Liver (tissue), 9 donors: ENCODE data around the gene TAF1B. TPM values are rescaled to one million over a fixed set of nuclear protein-coding genes. Genes with fewer than 3 reads are reported as not detected.

ENCODE experiments used
- DNase-seq: peaks from one replicate; pipeline ENCODE4 v3.0.0-alpha.2; 2017; ENCODE audit warnings: low spot score
- H3K27ac ChIP-seq, 2 donors: one replicate each; pipeline ENCODE4 v1.7.0; 2013; ENCODE audit warnings: inconsistent platforms in 2 of 2, low read length in 2 of 2, control low read depth in 1 of 2, low read depth in 1 of 2, mild to moderate bottlenecking in 1 of 2
- H3K27me3 ChIP-seq, 4 donors: one replicate each; pipeline versions ENCODE4 v1.6.1 to v1.7.0; 2013; ENCODE audit warnings: low read length in 3 of 4, inconsistent platforms in 1 of 4, mild to moderate bottlenecking in 1 of 4, moderate library complexity in 1 of 4; ENCODE audit not compliant: control insufficient read depth in 4 of 4, insufficient read depth in 4 of 4
- H3K36me3 ChIP-seq, 4 donors: one replicate each; pipeline versions ENCODE4 v1.6.1 to v1.7.0; 2013; ENCODE audit warnings: low read length in 3 of 4, mild to moderate bottlenecking in 3 of 4, low read depth in 1 of 4, moderate library complexity in 1 of 4; ENCODE audit not compliant: control insufficient read depth in 4 of 4, insufficient read depth in 3 of 4
- H3K4me1 ChIP-seq, 4 donors: one replicate each; pipeline versions ENCODE4 v1.6.1 to v1.7.0; 2013; ENCODE audit warnings: low read length in 3 of 4, mild to moderate bottlenecking in 3 of 4, moderate library complexity in 1 of 4; ENCODE audit not compliant: control insufficient read depth in 4 of 4, insufficient read depth in 4 of 4
- H3K4me3 ChIP-seq, 3 donors: one replicate each; pipeline versions ENCODE4 v1.6.1 to v1.7.0; 2013; ENCODE audit warnings: low read length in 3 of 3, control low read depth in 1 of 3, low read depth in 1 of 3, mild to moderate bottlenecking in 1 of 3
- H3K9ac ChIP-seq, 2 donors: one replicate each; pipeline ENCODE4 v1.7.0; 2013; ENCODE audit warnings: low read length in 2 of 2, mild to moderate bottlenecking in 2 of 2, moderate library complexity in 2 of 2, control low read depth in 1 of 2, low read depth in 1 of 2
- H3K9me3 ChIP-seq, 4 donors: one replicate each; pipeline versions ENCODE4 v1.6.1 to v1.7.0; 2013; ENCODE audit warnings: low read length in 3 of 4; ENCODE audit not compliant: control insufficient read depth in 4 of 4
- EGR1 ChIP-seq, 2 donors: IDR thresholded peaks; 2 replicates each; pipeline ENCODE4 v1.6.1; 2016 to 2018; ENCODE audit warnings: antibody characterized with exemption in 2 of 2, low read depth in 2 of 2
- FOXA1 ChIP-seq: IDR thresholded peaks from 2 replicates; pipeline ENCODE4 v1.6.1; 2016; ENCODE audit warnings: antibody characterized with exemption
- FOXA2 ChIP-seq: IDR thresholded peaks from 2 replicates; pipeline ENCODE4 v1.6.1; 2016; ENCODE audit warnings: antibody characterized with exemption
- GABPA ChIP-seq, 2 donors: IDR thresholded peaks in 1 of 2; conservative IDR thresholded peaks in 1 of 2; 2 replicates each; pipeline ENCODE4 v1.6.1; 2016; ENCODE audit warnings: antibody characterized with exemption in 2 of 2, mild to moderate bottlenecking in 1 of 2, moderate library complexity in 1 of 2
- HNF4A ChIP-seq, 2 donors: conservative IDR thresholded peaks; 2 replicates each; pipeline ENCODE4 v1.6.1; 2016; ENCODE audit warnings: antibody characterized with exemption in 2 of 2, mild to moderate bottlenecking in 2 of 2
- HNF4G ChIP-seq: IDR thresholded peaks from 2 replicates; pipeline ENCODE4 v1.6.1; 2016; ENCODE audit warnings: antibody characterized with exemption
- JUND ChIP-seq, 2 donors: IDR thresholded peaks; 2 replicates each; pipeline ENCODE4 v1.6.1; 2016; ENCODE audit warnings: antibody characterized with exemption in 2 of 2
- NR2F2 ChIP-seq: IDR thresholded peaks from 2 replicates; pipeline ENCODE4 v1.6.1; 2016; ENCODE audit warnings: antibody characterized with exemption
- RAD21 ChIP-seq, 2 donors: IDR thresholded peaks; 2 replicates each; pipeline ENCODE4 v1.6.1; 2016; ENCODE audit warnings: antibody characterized with exemption in 2 of 2, mild to moderate bottlenecking in 2 of 2
- RXRA ChIP-seq, 2 donors: IDR thresholded peaks; 2 replicates each; pipeline ENCODE4 v1.6.1; 2017 to 2018; ENCODE audit warnings: antibody characterized with exemption in 2 of 2, mild to moderate bottlenecking in 1 of 2
- SP1 ChIP-seq: IDR thresholded peaks from 2 replicates; pipeline ENCODE4 v1.6.1; 2018; ENCODE audit warnings: antibody characterized with exemption, mild to moderate bottlenecking
- TAF1 ChIP-seq: conservative IDR thresholded peaks from 2 replicates; pipeline ENCODE4 v1.6.1; 2016; ENCODE audit warnings: antibody characterized with exemption, mild to moderate bottlenecking
- YY1 ChIP-seq: IDR thresholded peaks from 2 replicates; pipeline ENCODE4 v1.6.1; 2016; ENCODE audit warnings: antibody characterized with exemption, mild to moderate bottlenecking
- WGBS: extraction: QIAGEN DNeasy Blood & Tissue Kit; methylation state at CpG from one replicate; pipeline ENCODE4 v1.1.7; 2013; 5-methylcytosine and 5-hydroxymethylcytosine counted together
- polyA plus RNA-seq, 2 donors: library from polyadenylated mRNA; stranded (reverse) in 1 of 2; unstranded in 1 of 2; fragments of 200-250 nt in 1 of 2; fragments of >200 nt in 1 of 2; fragmentation: Nextera tagmentation in 1 of 2; extraction: Ambion mirVana in 1 of 2; gene quantifications; one replicate each; pipeline versions ENCODE4 v1.2.1 to v1.2.3, GENCODE V29; 2013 to 2015
- total RNA-seq, 2 donors: library from RNA; depleted of rRNA; stranded (reverse); fragments of >200 nt; gene quantifications; one replicate each; pipeline ENCODE4 v1.2.3, GENCODE V29; 2014
- TF ChIP-seq, protein P1 (sequence below): fragments of 150-350 bp; IDR thresholded peaks from 2 replicates; pipeline ENCODE4 v1.5.1; 2017; ENCODE audit warnings: improper control_type of control experiment, low read depth, low read length; ENCODE audit not compliant: missing input control
- TF ChIP-seq, protein P2 (sequence below): IDR thresholded peaks from 2 replicates; pipeline ENCODE4 v1.6.1; 2016; ENCODE audit warnings: antibody characterized with exemption
- TF ChIP-seq, protein P3 (sequence below): IDR thresholded peaks from 2 replicates; pipeline ENCODE4 v1.6.1; 2016; ENCODE audit warnings: antibody characterized with exemption
- TF ChIP-seq, protein P4 (sequence below): IDR thresholded peaks from 2 replicates; pipeline ENCODE4 v1.6.1; 2016; ENCODE audit warnings: antibody characterized with exemption
- TF ChIP-seq, protein P5 (sequence below): IDR thresholded peaks from 2 replicates; pipeline ENCODE4 v1.6.1; 2016; ENCODE audit warnings: antibody characterized with exemption, mild to moderate bottlenecking
- donor health status: healthy.
- donor health status: healthy.
- donor health status: healthy.
- donor health status: healthy.
- donor health status: healthy.

The TAF1B gene
- total and polyA plus RNA-seq, 4 donors = 3.1 to 17.2 (median 5.6) TPM

DNA sequence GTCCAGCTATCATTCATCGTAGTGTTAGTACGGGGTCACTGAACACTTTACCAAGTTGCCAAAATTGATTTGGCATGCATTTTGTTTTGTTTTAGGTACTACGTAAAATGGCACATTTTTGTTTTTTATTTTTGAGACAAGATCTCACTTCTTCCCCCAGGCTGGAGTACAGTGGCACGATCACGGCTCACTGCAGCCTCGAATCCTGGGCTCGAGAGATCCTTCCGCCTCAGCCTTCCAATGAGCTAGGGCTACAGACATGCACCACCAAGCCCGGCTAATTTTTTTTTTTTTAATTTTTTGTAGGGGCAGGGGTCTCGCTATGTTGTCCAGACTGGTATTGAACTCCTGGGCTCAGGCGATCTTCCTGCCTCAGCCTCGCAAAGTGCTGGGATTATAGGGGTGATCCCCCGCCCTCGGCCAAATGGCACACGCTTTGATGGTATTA is 786 bp downstream of the TAF1B start:
- TF ChIP-seq, protein P1, sequence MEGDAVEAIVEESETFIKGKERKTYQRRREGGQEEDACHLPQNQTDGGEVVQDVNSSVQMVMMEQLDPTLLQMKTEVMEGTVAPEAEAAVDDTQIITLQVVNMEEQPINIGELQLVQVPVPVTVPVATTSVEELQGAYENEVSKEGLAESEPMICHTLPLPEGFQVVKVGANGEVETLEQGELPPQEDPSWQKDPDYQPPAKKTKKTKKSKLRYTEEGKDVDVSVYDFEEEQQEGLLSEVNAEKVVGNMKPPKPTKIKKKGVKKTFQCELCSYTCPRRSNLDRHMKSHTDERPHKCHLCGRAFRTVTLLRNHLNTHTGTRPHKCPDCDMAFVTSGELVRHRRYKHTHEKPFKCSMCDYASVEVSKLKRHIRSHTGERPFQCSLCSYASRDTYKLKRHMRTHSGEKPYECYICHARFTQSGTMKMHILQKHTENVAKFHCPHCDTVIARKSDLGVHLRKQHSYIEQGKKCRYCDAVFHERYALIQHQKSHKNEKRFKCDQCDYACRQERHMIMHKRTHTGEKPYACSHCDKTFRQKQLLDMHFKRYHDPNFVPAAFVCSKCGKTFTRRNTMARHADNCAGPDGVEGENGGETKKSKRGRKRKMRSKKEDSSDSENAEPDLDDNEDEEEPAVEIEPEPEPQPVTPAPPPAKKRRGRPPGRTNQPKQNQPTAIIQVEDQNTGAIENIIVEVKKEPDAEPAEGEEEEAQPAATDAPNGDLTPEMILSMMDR = no peak
- TF ChIP-seq RAD21 (IDR thresholded peaks at IDR 0.05) = no peak
- TF ChIP-seq JUND (IDR thresholded peaks at IDR 0.05) = no peak
- no peak for TF ChIP-seq TAF1
- TF ChIP-seq HNF4A (conservative IDR thresholded peaks at IDR 0.05) = no peak
- TF ChIP-seq, protein P2, sequence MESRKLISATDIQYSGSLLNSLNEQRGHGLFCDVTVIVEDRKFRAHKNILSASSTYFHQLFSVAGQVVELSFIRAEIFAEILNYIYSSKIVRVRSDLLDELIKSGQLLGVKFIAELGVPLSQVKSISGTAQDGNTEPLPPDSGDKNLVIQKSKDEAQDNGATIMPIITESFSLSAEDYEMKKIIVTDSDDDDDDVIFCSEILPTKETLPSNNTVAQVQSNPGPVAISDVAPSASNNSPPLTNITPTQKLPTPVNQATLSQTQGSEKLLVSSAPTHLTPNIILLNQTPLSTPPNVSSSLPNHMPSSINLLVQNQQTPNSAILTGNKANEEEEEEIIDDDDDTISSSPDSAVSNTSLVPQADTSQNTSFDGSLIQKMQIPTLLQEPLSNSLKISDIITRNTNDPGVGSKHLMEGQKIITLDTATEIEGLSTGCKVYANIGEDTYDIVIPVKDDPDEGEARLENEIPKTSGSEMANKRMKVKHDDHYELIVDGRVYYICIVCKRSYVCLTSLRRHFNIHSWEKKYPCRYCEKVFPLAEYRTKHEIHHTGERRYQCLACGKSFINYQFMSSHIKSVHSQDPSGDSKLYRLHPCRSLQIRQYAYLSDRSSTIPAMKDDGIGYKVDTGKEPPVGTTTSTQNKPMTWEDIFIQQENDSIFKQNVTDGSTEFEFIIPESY = no peak
- TF ChIP-seq, protein P3, sequence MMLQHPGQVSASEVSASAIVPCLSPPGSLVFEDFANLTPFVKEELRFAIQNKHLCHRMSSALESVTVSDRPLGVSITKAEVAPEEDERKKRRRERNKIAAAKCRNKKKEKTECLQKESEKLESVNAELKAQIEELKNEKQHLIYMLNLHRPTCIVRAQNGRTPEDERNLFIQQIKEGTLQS = no peak
- no peak for TF ChIP-seq SP1
- no peak for TF ChIP-seq FOXA2
- no peak for TF ChIP-seq GABPA (IDR thresholded peaks at IDR 0.05 in 1 of 2, conservative IDR thresholded peaks at IDR 0.05 in 1 of 2)
- no peak for TF ChIP-seq NR2F2
- TF ChIP-seq RXRA (IDR thresholded peaks at IDR 0.05) = no peak
- TF ChIP-seq, protein P4, sequence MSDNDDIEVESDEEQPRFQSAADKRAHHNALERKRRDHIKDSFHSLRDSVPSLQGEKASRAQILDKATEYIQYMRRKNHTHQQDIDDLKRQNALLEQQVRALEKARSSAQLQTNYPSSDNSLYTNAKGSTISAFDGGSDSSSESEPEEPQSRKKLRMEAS = no peak
- TF ChIP-seq, protein P5, sequence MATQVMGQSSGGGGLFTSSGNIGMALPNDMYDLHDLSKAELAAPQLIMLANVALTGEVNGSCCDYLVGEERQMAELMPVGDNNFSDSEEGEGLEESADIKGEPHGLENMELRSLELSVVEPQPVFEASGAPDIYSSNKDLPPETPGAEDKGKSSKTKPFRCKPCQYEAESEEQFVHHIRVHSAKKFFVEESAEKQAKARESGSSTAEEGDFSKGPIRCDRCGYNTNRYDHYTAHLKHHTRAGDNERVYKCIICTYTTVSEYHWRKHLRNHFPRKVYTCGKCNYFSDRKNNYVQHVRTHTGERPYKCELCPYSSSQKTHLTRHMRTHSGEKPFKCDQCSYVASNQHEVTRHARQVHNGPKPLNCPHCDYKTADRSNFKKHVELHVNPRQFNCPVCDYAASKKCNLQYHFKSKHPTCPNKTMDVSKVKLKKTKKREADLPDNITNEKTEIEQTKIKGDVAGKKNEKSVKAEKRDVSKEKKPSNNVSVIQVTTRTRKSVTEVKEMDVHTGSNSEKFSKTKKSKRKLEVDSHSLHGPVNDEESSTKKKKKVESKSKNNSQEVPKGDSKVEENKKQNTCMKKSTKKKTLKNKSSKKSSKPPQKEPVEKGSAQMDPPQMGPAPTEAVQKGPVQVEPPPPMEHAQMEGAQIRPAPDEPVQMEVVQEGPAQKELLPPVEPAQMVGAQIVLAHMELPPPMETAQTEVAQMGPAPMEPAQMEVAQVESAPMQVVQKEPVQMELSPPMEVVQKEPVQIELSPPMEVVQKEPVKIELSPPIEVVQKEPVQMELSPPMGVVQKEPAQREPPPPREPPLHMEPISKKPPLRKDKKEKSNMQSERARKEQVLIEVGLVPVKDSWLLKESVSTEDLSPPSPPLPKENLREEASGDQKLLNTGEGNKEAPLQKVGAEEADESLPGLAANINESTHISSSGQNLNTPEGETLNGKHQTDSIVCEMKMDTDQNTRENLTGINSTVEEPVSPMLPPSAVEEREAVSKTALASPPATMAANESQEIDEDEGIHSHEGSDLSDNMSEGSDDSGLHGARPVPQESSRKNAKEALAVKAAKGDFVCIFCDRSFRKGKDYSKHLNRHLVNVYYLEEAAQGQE = no peak
- TF ChIP-seq EGR1 (IDR thresholded peaks at IDR 0.05; ENCODE audit: low read depth in 2 of 2) = no peak
- TF ChIP-seq HNF4G = no peak
- TF ChIP-seq YY1 = no peak
- TF ChIP-seq FOXA1 = no peak
- Histone ChIP-seq H3K9ac (peak overlapping the region; percentile 66 to 76), H3K36me3 (peaks cover 0 to 9% (median 6%) of the 10 kb centered on the region in 4 donors), H3K4me3 (peak overlapping the region; percentile 93 to 98 (median 93)), H3K27ac (peak overlapping the region in 1 of 2 donors; percentile 79), H3K27me3 (no peaks in the 10 kb centered on the region), H3K4me1 (peaks cover 0 to 13% (median 4%) of the 10 kb centered on the region in 4 donors), H3K9me3 (no peaks in the 10 kb centered on the region)
- DNase-seq = no peak
- 40% methylated on average over 15 of the region's 15 CpGs for WGBS
